Neural cell (in vitro differentiated cells): ENCODE data around the gene C10orf105. TPM values are rescaled to one million over a fixed set of nuclear protein-coding genes. Genes with fewer than 3 reads are reported as not detected.

Experiments used
- H2AFZ ChIP-seq: fragments of 200-600, 300-800 bp; sonication (generic), shearing (Covaris generic); 2 replicates; pipeline ENCODE4 v1.6.0; 2014; ENCODE audit warnings: low read depth, mild to moderate bottlenecking, antibody characterized with exemption, low read length, moderate library complexity
- H3F3A ChIP-seq: fragments of 200-600 bp; shearing (Covaris generic); 2 replicates; pipeline ENCODE4 v1.6.1; 2016; ENCODE audit warnings: mild to moderate bottlenecking, moderate library complexity, mixed read lengths, antibody characterized with exemption, low read length; ENCODE audit not compliant: insufficient read depth, poor library complexity, severe bottlenecking
- H3K27ac ChIP-seq: fragments of 200-600, 300-800 bp; sonication (generic), shearing (Covaris generic); 2 replicates; pipeline ENCODE4 v1.5.1; 2014; ENCODE audit warnings: mild to moderate bottlenecking, low read length, moderate library complexity
- H3K27me3 ChIP-seq: fragments of 300-800, 200-600 bp; sonication (generic), shearing (Covaris generic); 2 replicates; pipeline ENCODE4 v1.6.0; 2014; ENCODE audit warnings: mild to moderate bottlenecking, low read depth, low read length, moderate library complexity; ENCODE audit not compliant: insufficient read depth
- H3K36me3 ChIP-seq: fragments of 300-800, 200-600 bp; sonication (generic), shearing (Covaris generic); 2 replicates; pipeline ENCODE4 v1.5.1; 2014; ENCODE audit warnings: mild to moderate bottlenecking, antibody characterized with exemption, low read length, moderate library complexity; ENCODE audit not compliant: insufficient read depth
- H3K4me2 ChIP-seq: fragments of 300-800, 200-600 bp; sonication (generic), shearing (Covaris generic); 2 replicates; pipeline ENCODE4 v1.6.0; 2014; ENCODE audit warnings: mild to moderate bottlenecking, low read length
- H3K4me3 ChIP-seq: fragments of 300-800, 200-600 bp; sonication (generic), shearing (Covaris generic); 2 replicates; pipeline ENCODE4 v1.5.1; 2014; ENCODE audit warnings: mild to moderate bottlenecking, low read length, moderate library complexity
- H3K79me2 ChIP-seq: fragments of 200-600 bp; shearing (Covaris generic); replicated peaks from 2 replicates; pipeline ENCODE4 v1.6.0; 2014; ENCODE audit warnings: mild to moderate bottlenecking, low read length, moderate library complexity; ENCODE audit not compliant: insufficient read depth
- H3K9ac ChIP-seq: fragments of 300-800, 200-600 bp; sonication (generic), shearing (Covaris generic); 2 replicates; pipeline ENCODE4 v1.6.1; 2016; ENCODE audit warnings: mild to moderate bottlenecking, low read length, mixed read lengths
- H3K9me2 ChIP-seq: fragments of 200-600 bp; shearing (Covaris generic); 2 replicates; pipeline ENCODE4 v1.6.1; 2016; ENCODE audit warnings: mild to moderate bottlenecking, low read length, mixed read lengths; ENCODE audit not compliant: insufficient read depth
- H3K9me3 ChIP-seq: fragments of 200-600, 300-800 bp; sonication (generic), shearing (Covaris generic); 2 replicates; pipeline ENCODE4 v1.6.1; 2016; ENCODE audit warnings: mild to moderate bottlenecking, mixed run types, low read length, moderate library complexity, mixed read lengths
- H4K20me1 ChIP-seq: fragments of 200-600 bp; shearing (Covaris generic); 2 replicates; pipeline ENCODE4 v1.6.1; 2016; ENCODE audit warnings: mild to moderate bottlenecking, mixed run types; ENCODE audit not compliant: insufficient read depth
- EP300 ChIP-seq: fragments of 450-650 bp; conservative IDR thresholded peaks from 2 replicates; pipeline ENCODE4 v1.6.1; 2014; ENCODE audit warnings: antibody characterized with exemption, mild to moderate bottlenecking, moderate library complexity; ENCODE audit not compliant: poor library complexity, severe bottlenecking
- EZH2 ChIP-seq: fragments of 200-600, 300-800 bp; shearing (Covaris generic), sonication (generic); IDR thresholded peaks from 2 replicates; pipeline ENCODE4 v1.6.1; 2014; ENCODE audit warnings: antibody characterized with exemption, low read length, borderline replicate concordance, mild to moderate bottlenecking; ENCODE audit not compliant: insufficient read depth, poor library complexity, severe bottlenecking
- MXI1 ChIP-seq: fragments of 450-650 bp; conservative IDR thresholded peaks from 2 replicates; pipeline ENCODE4 v1.6.1; 2014; ENCODE audit warnings: antibody characterized with exemption, mild to moderate bottlenecking; ENCODE audit not compliant: poor library complexity, severe bottlenecking
- POLR2AphosphoS5 ChIP-seq: IDR thresholded peaks from 2 replicates; pipeline ENCODE4 v1.6.1; 2012
- RAD21 ChIP-seq: fragments of 450-650 bp; conservative IDR thresholded peaks from 2 replicates; pipeline ENCODE4 v1.6.1; 2014; ENCODE audit warnings: antibody characterized with exemption, mild to moderate bottlenecking, moderate library complexity
- SMC3 ChIP-seq: fragments of 450-650 bp; conservative IDR thresholded peaks from 2 replicates; pipeline ENCODE4 v1.6.1; 2014; ENCODE audit warnings: antibody characterized with exemption, mild to moderate bottlenecking, moderate library complexity; ENCODE audit not compliant: poor library complexity
- TAF1 ChIP-seq: IDR thresholded peaks from 2 replicates; pipeline ENCODE4 v1.6.1; 2012; ENCODE audit warnings: low read depth
- polyA plus RNA-seq: library from polyadenylated mRNA; depleted of rRNA; stranded (reverse); fragments of >200 nt; gene quantifications from 2 replicates; pipeline ENCODE4 v1.2.3, GENCODE V29; 2014
- TF ChIP-seq, protein P1 (sequence below): IDR thresholded peaks from 2 replicates; pipeline ENCODE4 v1.6.1; 2012; ENCODE audit warnings: borderline replicate concordance
- TF ChIP-seq, protein P2 (sequence below): fragments of 450-650 bp; IDR thresholded peaks from 2 replicates; pipeline ENCODE4 v1.5.1; 2014; ENCODE audit warnings: antibody characterized with exemption, mild to moderate bottlenecking, moderate library complexity; ENCODE audit not compliant: poor library complexity, severe bottlenecking

Gene C10orf105
- polyA plus RNA-seq, 1 donor from 2014 or later = 0.11 TPM

DNA sequence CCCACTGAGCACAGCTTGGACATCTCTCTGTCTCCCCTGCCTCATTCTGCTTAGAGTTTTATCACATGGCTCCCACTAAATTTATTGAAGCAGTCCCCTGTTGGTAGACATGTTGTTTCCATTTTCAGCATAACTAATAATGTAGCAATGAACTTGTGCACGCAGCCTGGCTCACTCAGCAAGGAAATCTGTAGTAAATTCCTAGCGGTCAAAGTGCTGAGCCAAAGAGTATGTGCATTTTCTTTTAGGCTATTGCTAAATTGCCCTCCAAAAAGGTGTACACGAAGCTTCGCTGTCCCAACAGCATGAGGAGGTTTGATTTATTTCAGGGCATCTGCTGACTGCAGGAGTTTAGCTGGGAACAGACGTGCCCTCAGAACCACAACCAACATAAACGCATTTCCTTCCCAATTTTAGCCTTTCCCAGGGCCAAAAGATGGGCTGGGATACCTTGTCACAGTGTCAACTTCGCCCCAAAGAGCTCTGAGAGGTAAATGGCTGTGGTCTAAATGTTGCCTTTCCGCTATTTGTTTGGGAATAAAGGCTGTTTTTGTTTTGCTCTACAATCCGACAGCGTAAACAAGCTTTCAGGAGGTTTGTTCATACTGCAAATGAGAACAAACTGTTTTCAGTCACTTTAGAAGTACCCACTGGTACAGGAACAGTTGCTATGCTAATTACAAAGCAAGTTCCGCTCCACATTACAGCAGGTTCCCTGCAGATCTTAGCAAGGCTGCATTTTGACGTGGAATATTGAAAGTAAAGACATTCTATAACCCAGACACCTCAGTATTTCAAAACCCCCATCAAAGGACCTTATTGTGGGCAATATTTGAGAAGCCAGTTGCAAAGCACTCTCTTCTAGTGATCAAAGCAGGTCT is 37.0 kb upstream of the C10orf105 start:
- Histone ChIP-seq H3K4me2 (no peak overlapping the region), H3K4me3 (no peak overlapping the region), H3K27me3 (no peaks in the 10 kb centered on the region), H2AFZ (no peak overlapping the region), H3K9me3 (no peaks in the 10 kb centered on the region), H3K9me2 (no peaks in the 10 kb centered on the region), H4K20me1 (no peaks in the 10 kb centered on the region), H3K9ac (no peak overlapping the region), H3F3A (no peaks in the 10 kb centered on the region), H3K27ac (no peak overlapping the region), H3K36me3 (no peaks in the 10 kb centered on the region), H3K79me2 (no peaks in the 10 kb centered on the region)
- no peak for TF ChIP-seq RAD21
- TF ChIP-seq, protein P1, sequence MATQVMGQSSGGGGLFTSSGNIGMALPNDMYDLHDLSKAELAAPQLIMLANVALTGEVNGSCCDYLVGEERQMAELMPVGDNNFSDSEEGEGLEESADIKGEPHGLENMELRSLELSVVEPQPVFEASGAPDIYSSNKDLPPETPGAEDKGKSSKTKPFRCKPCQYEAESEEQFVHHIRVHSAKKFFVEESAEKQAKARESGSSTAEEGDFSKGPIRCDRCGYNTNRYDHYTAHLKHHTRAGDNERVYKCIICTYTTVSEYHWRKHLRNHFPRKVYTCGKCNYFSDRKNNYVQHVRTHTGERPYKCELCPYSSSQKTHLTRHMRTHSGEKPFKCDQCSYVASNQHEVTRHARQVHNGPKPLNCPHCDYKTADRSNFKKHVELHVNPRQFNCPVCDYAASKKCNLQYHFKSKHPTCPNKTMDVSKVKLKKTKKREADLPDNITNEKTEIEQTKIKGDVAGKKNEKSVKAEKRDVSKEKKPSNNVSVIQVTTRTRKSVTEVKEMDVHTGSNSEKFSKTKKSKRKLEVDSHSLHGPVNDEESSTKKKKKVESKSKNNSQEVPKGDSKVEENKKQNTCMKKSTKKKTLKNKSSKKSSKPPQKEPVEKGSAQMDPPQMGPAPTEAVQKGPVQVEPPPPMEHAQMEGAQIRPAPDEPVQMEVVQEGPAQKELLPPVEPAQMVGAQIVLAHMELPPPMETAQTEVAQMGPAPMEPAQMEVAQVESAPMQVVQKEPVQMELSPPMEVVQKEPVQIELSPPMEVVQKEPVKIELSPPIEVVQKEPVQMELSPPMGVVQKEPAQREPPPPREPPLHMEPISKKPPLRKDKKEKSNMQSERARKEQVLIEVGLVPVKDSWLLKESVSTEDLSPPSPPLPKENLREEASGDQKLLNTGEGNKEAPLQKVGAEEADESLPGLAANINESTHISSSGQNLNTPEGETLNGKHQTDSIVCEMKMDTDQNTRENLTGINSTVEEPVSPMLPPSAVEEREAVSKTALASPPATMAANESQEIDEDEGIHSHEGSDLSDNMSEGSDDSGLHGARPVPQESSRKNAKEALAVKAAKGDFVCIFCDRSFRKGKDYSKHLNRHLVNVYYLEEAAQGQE = no peak
- TF ChIP-seq MXI1 = no peak

DNA sequence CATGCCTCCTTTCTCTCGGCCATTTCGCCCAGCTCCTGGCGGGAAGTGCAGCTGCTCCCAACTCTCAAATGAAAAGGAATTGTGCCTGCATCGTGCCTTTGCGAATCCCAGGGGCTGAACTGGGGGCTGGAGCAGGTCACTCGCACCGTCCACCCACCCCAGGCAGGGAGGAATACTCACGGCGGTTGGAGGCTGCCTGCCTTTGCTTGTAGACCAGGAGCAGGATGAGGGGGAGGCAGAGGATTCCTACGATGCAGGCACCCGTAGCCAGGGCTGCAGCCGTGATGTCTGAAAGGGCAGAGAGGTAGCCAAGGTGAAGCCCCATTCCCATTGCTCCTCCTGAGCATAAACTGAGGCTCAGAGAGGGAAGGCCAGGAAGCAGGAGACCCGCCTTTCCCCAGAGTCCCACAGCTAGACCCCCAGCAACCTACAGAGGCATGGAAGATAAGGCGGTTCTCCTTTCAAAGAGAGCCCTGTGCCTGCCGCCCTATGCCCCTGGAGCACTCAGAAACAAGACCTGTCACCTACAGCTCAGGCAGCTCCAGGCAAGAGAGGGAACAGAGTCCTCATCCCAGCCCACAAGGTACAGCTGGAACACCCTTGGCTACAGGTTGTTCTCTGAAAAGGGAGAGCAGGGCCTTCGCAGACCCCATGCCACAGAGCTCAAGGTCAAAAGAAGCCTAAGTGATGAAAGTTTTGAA is 35.8 kb upstream of the C10orf105 start:
- H3K27me3 ChIP-seq = no peaks in the 10 kb centered on the region
- H3K9me3 ChIP-seq = no peaks in the 10 kb centered on the region
- H3K4me2 ChIP-seq = no peak overlapping the region
- H3K27ac ChIP-seq = no peak overlapping the region
- H3K79me2 ChIP-seq = no peaks in the 10 kb centered on the region
- TF ChIP-seq TAF1 (no peak), MXI1 (no peak)
- no peak overlapping the region for H2AFZ ChIP-seq
- no peak overlapping the region for H3K4me3 ChIP-seq
- no peaks in the 10 kb centered on the region for H3K36me3 ChIP-seq
- H3K9ac ChIP-seq = no peak overlapping the region
- no peaks in the 10 kb centered on the region for H3F3A ChIP-seq
- no peaks in the 10 kb centered on the region for H4K20me1 ChIP-seq
- H3K9me2 ChIP-seq = no peaks in the 10 kb centered on the region

DNA sequence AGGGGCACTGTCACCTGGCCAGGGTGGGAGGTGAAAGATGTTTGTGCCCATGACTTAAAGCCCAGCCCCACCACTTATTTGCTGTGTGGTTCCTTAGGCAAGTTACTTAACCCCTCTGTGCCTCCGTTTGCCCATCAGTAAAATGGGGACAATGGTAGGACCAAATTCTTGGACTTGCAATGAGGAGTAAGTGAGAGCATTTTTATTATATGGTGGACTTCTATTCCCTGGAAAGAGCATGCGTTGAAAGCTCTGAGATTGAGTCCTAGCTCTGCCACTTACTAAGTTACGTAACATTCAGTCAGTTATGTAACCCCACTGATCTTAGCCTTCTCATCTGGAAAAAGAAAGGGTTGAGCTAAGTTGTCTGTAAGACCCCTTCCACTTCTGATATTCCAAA is 35.0 kb upstream of the C10orf105 start:
- Histone ChIP-seq H3K4me3 (no peak overlapping the region), H3K27ac (no peak overlapping the region), H3K9me3 (no peaks in the 10 kb centered on the region)

More for the DNA sequence above, 35.0 kb upstream of the C10orf105 start:
- no peaks in the 10 kb centered on the region for H3K36me3 ChIP-seq
- H3K9me2 ChIP-seq = no peaks in the 10 kb centered on the region
- H2AFZ ChIP-seq = no peak overlapping the region
- no peak overlapping the region for H3K4me2 ChIP-seq
- H3K27me3 ChIP-seq = no peaks in the 10 kb centered on the region
- TF ChIP-seq SMC3 (no peak), MXI1 (no peak), EP300 (no peak), POLR2AphosphoS5 (no peak), EZH2 (no peak), TAF1 (no peak)
- TF ChIP-seq, protein P2, sequence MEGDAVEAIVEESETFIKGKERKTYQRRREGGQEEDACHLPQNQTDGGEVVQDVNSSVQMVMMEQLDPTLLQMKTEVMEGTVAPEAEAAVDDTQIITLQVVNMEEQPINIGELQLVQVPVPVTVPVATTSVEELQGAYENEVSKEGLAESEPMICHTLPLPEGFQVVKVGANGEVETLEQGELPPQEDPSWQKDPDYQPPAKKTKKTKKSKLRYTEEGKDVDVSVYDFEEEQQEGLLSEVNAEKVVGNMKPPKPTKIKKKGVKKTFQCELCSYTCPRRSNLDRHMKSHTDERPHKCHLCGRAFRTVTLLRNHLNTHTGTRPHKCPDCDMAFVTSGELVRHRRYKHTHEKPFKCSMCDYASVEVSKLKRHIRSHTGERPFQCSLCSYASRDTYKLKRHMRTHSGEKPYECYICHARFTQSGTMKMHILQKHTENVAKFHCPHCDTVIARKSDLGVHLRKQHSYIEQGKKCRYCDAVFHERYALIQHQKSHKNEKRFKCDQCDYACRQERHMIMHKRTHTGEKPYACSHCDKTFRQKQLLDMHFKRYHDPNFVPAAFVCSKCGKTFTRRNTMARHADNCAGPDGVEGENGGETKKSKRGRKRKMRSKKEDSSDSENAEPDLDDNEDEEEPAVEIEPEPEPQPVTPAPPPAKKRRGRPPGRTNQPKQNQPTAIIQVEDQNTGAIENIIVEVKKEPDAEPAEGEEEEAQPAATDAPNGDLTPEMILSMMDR = no peak
- TF ChIP-seq, protein P1 = no peak
- H4K20me1 ChIP-seq = no peaks in the 10 kb centered on the region
- no peaks in the 10 kb centered on the region for H3F3A ChIP-seq
- H3K79me2 ChIP-seq = no peaks in the 10 kb centered on the region
- H3K9ac ChIP-seq = no peak overlapping the region
